Measurements from ENCODE around the gene GPN2. TPM values are rescaled to one million over a fixed set of nuclear protein-coding genes. Genes with fewer than 3 reads are reported as not detected.

Gene GPN2
- total RNA-seq, 2 donors from 2014 or later: 32.6 to 38.5 TPM

DNA sequence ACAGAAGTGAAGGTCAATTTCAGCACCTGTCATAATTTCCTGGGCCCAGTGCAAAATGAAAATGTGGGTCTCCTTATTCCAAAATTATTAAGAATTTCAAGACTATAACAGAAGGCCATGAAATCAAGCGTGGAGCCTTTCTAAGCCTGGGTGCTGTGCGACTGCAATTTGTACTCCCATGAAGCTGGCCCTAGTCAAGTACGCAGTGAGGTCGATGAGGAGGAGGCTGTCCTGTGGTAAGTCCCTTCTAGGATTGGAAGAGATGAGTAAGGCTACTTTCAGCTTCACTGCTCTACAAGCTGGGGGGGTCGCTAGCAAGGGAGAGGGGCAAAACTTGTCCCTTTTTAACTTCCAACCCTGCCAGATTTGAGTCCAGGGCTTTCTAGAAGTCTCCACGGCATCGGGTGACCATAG lies 31.1 kb upstream of the GPN2 start:
- H3K27ac ChIP-seq (ENCODE audit: low read depth, low read length): peak overlapping the region; percentile 25
- peaks cover 8% of the 10 kb centered on the region for H3K4me1 ChIP-seq (ENCODE audit: control insufficient read depth, insufficient read depth, low read length)
- peak overlapping the region; percentile 96 for H3K27ac Mint-ChIP-seq
- H3K4me3 Mint-ChIP-seq: peak overlapping the region; percentile 86
- peaks cover 25% of the 10 kb centered on the region for H3K36me3 Mint-ChIP-seq (ENCODE audit: low read depth)
- no peak for DNase-seq
- H3K9me3 ChIP-seq (ENCODE audit: control insufficient read depth, low read length): no peaks in the 10 kb centered on the region
- no peak for TF ChIP-seq CTCF (conservative IDR thresholded peaks at IDR 0.05)
- H3K4me1 Mint-ChIP-seq: peaks cover 16% of the 10 kb centered on the region
- no peaks in the 10 kb centered on the region for H3K27me3 ChIP-seq (ENCODE audit: control insufficient read depth, insufficient read depth, low read length, poor library complexity, severe bottlenecking)
- peak overlapping the region; percentile 83 for H3K9ac ChIP-seq (ENCODE audit: extremely low read depth, low read length, poor library complexity, severe bottlenecking)
- WGBS, 2 experiments (ENCODE audit: insufficient coverage in 1 of 2, insufficient read length in 1 of 2): 21 to 37% methylated on average over 5 to 7 of the region's 7 CpGs
- H3K27me3 Mint-ChIP-seq (ENCODE audit: insufficient read depth): no peaks in the 10 kb centered on the region
- H3K4me3 ChIP-seq (ENCODE audit: low read length): peak overlapping the region; percentile 97
- no peaks in the 10 kb centered on the region for H3K9me3 Mint-ChIP-seq
- peaks cover 25% of the 10 kb centered on the region for H3K36me3 ChIP-seq (ENCODE audit: control insufficient read depth, insufficient read depth, low read length)

DNA sequence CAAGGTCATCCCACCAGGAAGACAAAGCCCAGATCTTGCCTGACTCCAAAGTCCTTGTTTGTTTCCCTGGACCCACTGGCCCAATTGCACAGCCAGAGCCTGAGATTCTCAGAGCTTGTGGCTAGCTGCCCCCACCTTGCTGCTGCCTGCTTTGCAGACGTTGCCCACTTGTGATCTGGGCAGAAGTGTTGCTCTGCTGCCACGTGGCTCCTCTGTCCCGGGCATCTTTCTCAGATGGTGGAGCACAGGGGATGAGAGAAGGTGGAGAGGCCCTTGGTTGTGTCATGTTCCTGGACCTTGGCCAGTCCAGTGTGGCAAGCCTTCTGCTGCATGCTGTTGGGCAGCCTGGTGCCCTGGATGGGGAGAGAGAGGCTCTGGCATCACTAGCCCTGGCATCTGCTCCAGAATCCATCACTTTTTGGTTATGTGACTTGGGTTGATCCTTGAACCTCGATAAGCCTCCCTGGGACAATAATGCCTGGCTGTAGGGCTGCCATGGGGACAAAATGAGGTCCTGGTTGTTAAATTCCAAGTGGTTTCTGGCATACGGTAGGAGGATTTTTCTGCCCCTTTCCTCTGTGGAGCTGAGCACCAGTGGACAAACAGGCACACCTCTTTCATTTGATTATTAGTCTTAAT lies 25.2 kb upstream of the GPN2 start:
- H3K27me3 ChIP-seq (ENCODE audit: control insufficient read depth, insufficient read depth, low read length, poor library complexity, severe bottlenecking): no peaks in the 10 kb centered on the region
- no peak overlapping the region for H3K4me3 Mint-ChIP-seq
- 68 to 85% methylated on average over 2 to 5 of the region's 5 CpGs for WGBS, 2 experiments (ENCODE audit: insufficient coverage in 1 of 2, insufficient read length in 1 of 2)
- DNase-seq: no peak
- no peak overlapping the region for H3K27ac ChIP-seq (ENCODE audit: low read depth, low read length)
- H3K27me3 Mint-ChIP-seq (ENCODE audit: insufficient read depth): no peaks in the 10 kb centered on the region
- no peaks in the 10 kb centered on the region for H3K36me3 ChIP-seq (ENCODE audit: control insufficient read depth, insufficient read depth, low read length)
- no peak for TF ChIP-seq CTCF (conservative IDR thresholded peaks at IDR 0.05)
- H3K4me3 ChIP-seq (ENCODE audit: low read length): no peak overlapping the region
- H3K36me3 Mint-ChIP-seq (ENCODE audit: low read depth): no peaks in the 10 kb centered on the region
- H3K27ac Mint-ChIP-seq: peak overlapping the region; percentile 52
- H3K9me3 ChIP-seq (ENCODE audit: control insufficient read depth, low read length): no peaks in the 10 kb centered on the region
- H3K9ac ChIP-seq (ENCODE audit: extremely low read depth, low read length, poor library complexity, severe bottlenecking): no peak overlapping the region
- peaks cover 18% of the 10 kb centered on the region for H3K4me1 ChIP-seq (ENCODE audit: control insufficient read depth, insufficient read depth, low read length)
- H3K4me1 Mint-ChIP-seq: peaks cover 27% of the 10 kb centered on the region
- H3K9me3 Mint-ChIP-seq: no peaks in the 10 kb centered on the region

- peak; percentile 77 for DNase-seq
- H3K9me3 ChIP-seq (ENCODE audit: control insufficient read depth, low read length): no peaks in the 10 kb centered on the region
- no peak within 1 kb of the TSS for H3K9ac ChIP-seq (ENCODE audit: extremely low read depth, low read length, poor library complexity, severe bottlenecking)
- no peak within 1 kb of the TSS for H3K27ac ChIP-seq (ENCODE audit: low read depth, low read length)
- 87 to 89% methylated on average over 10 to 16 of the region's 16 CpGs for WGBS, 2 experiments (ENCODE audit: insufficient coverage in 1 of 2, insufficient read length in 1 of 2)
- H3K4me1 ChIP-seq (ENCODE audit: control insufficient read depth, insufficient read depth, low read length): peaks cover 18% of the 10 kb centered on the region
- no peak for TF ChIP-seq CTCF (conservative IDR thresholded peaks at IDR 0.05)
- Mint-ChIP-seq H3K4me1 (peaks cover 31% of the 10 kb centered on the region), H3K27ac (peak within 1 kb of the TSS; percentile 93), H3K27me3 (ENCODE audit: insufficient read depth) (peaks cover 6% of the 10 kb centered on the region), H3K36me3 (ENCODE audit: low read depth) (no peaks in the 10 kb centered on the region), H3K9me3 (no peaks in the 10 kb centered on the region), H3K4me3 (peak within 1 kb of the TSS; percentile 34)
- no peaks in the 10 kb centered on the region for H3K36me3 ChIP-seq (ENCODE audit: control insufficient read depth, insufficient read depth, low read length)
- H3K4me3 ChIP-seq (ENCODE audit: low read length): no peak within 1 kb of the TSS
- no peaks in the 10 kb centered on the region for H3K27me3 ChIP-seq (ENCODE audit: control insufficient read depth, insufficient read depth, low read length, poor library complexity, severe bottlenecking)
Observed at GRCh38 chr1:26913754-26914619, 23.9 kb upstream of the GPN2 start, which contains the start of gene NR0B2. Gene NR0B2, minus strand, starts transcription at chr1:26913975. Its CDS starts 35 bp downstream, at chr1:26913940.
